ENCODE results near the gene OPCML.

DNA sequence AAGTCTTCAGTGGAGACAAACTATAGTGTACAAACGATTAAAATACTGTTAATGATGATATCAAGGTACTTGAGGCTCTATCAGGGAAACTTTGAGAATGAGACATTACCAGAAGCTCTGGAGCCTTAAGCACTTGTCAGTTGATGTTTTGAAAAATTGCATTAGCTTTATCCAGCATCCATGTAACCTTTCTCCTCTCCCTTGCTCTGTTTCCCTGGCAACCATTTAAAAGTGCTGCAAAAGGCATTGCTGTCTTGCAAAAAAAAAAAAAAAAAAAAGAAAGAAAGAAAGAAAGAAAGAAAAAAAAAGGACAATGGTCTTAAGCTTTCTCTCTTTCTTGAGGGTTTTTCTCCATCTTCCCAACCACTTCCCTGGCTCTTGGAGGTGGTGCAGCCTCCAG, 787.0 kb downstream of the OPCML start:
- TF ChIP-seq PATZ1 (CRISPR knock-in tag; IDR thresholded peaks at IDR 0.05; ENCODE audit: borderline replicate concordance) (no peak), ZFP30 (CRISPR knock-in tag; IDR thresholded peaks at IDR 0.05) (no peak), RARB (CRISPR knock-in tag; IDR thresholded peaks at IDR 0.05) (no peak), ZNF70 (CRISPR knock-in tag; IDR thresholded peaks at IDR 0.05) (no peak), OSR1 (CRISPR knock-in tag; IDR thresholded peaks at IDR 0.05) (no peak)
- TF ChIP-seq, protein P1, sequence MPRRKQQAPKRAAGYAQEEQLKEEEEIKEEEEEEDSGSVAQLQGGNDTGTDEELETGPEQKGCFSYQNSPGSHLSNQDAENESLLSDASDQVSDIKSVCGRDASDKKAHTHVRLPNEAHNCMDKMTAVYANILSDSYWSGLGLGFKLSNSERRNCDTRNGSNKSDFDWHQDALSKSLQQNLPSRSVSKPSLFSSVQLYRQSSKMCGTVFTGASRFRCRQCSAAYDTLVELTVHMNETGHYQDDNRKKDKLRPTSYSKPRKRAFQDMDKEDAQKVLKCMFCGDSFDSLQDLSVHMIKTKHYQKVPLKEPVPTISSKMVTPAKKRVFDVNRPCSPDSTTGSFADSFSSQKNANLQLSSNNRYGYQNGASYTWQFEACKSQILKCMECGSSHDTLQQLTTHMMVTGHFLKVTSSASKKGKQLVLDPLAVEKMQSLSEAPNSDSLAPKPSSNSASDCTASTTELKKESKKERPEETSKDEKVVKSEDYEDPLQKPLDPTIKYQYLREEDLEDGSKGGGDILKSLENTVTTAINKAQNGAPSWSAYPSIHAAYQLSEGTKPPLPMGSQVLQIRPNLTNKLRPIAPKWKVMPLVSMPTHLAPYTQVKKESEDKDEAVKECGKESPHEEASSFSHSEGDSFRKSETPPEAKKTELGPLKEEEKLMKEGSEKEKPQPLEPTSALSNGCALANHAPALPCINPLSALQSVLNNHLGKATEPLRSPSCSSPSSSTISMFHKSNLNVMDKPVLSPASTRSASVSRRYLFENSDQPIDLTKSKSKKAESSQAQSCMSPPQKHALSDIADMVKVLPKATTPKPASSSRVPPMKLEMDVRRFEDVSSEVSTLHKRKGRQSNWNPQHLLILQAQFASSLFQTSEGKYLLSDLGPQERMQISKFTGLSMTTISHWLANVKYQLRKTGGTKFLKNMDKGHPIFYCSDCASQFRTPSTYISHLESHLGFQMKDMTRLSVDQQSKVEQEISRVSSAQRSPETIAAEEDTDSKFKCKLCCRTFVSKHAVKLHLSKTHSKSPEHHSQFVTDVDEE (CRISPR knock-in tag; IDR thresholded peaks at IDR 0.05): no peak

Data from SK-N-SH treated with all-trans-retinoic acid at 6 μM for 48 hours (cell line).